T-helper 22 cell (primary cell): ENCODE data around the gene GATAD2B.

Experiments
- DNase-seq: peaks from one replicate; pipeline ENCODE4 v3.0.0-alpha.2; 2020; ENCODE audit warnings: low read depth

Gene GATAD2B

DNA sequence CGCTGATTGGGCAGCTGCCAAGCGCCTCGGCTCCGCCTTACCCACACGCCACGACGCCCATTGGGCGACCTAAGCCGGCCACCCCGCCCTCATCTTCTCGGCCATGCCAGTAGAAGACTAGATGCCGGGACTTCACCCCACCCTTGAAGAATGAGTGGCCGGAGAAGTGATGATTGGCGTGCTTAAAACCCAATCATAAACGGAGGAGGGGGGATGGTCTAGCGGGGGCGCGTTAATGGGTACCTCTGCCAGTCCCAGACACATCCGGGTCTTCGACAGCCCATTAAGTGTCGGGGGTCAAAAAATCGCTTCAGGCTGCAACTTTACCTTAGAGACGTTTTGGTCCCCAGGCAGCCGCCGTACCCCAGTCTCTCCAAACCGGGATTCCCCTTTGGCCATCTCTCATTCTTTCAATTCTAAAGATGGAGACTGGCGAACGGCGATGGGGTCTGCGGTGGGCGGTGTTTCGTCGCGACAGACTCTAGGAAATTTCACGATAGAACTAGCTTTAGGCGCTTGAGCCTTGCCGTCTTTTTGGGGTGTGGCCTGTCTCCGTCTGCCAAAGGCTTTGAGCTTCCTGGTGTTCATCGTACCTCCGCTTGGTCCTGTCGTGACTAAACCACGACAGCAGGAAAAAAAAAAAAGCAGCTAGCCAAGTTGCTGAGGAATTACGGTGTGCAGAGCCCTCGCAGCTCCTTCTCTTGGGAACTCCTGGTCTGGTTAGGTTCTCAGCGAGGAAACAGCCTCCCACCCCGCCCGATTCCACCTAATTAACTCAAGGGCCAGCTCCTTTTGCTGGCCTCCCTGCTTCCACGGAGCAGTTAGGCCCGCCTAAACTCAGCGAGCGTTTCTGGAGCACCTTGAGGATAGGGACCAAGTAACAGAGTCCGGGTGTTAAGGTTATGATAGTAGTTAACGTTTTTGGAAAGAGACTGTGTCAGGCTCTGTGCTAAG is at the start of gene GATAD2B:
Gene GATAD2B, minus strand, starts transcription at position 1 of the 954 bp plus-strand sequence. CDS start 94,625 bp downstream, outside the sequence.
- DNase-seq, result peak; percentile 100

DNA sequence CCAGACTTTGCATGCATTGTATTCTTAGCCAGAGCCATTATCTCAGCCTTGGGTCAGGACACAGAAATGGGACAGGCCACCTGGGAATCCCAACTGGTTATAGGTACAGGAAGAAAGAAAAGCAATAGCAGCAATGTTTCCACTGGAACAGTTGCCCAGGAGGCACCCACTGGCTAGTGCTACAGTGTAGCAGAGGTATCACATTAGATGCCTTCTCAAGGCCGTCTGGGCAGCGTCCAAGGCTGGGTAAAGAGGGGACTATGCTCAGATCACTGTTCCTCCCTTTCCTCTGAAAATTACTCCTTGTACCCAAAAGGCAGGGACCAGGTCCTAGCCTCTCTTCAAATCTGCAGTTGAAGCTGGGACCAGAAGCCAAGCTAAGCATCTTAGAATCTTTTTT is 47.6 kb upstream of the GATAD2B start:
- DNase-seq, result no peak

DNA sequence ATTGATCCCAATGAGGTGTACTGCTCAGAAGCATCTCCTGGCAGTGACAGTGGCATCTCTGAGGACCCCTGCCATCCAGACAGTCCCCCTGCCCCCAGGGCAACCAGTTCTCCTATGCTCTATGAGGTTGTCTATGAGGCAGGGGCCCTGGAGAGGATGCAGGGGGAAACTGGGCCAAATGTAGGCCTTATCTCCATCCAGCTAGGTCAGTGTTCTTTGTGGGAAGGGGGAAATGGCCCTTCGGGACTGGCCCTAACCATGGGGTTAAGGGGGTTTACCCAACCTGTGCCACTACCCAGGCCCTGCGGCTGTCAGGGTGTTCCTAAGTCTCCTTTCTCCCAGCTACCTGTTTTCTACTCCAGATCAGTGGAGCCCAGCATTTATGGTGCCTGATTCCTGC is 46.2 kb upstream of the GATAD2B start:
- no peak for DNase-seq

DNA sequence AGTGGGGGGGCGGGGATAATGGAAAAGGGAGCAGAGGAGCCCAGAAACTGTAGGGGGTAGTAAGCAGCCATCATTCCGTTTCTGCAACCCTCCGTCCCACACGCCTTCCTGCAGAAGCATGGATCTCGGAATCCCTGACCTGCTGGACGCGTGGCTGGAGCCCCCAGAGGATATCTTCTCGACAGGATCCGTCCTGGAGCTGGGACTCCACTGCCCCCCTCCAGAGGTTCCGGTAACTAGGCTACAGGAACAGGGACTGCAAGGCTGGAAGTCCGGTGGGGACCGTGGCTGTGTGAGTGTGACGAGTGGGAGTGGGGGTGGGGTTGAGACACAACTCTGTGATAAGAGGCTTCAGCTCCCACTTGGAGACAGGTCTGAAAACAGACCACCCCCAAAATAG is 45.6 kb upstream of the GATAD2B start:
- DNase-seq, result no peak

DNA sequence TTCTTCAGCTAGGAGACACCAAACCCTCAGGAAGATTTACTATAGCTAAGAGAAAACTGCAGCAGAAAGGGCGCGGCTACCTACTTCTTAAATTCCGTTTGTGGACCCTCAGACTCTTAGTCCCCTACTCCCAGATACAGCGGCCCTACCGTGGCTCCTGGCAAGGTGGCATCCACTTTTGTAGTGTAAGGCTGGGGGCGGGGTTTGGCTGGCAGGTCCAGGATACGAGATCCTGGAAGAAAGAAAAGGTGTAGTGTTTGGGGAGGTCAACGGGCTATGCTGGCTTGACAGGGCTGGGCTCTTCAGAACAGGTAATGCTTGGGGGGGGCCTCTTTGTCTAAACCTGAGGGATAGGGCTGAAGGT is 45.2 kb upstream of the GATAD2B start:
- DNase-seq, result no peak

DNA sequence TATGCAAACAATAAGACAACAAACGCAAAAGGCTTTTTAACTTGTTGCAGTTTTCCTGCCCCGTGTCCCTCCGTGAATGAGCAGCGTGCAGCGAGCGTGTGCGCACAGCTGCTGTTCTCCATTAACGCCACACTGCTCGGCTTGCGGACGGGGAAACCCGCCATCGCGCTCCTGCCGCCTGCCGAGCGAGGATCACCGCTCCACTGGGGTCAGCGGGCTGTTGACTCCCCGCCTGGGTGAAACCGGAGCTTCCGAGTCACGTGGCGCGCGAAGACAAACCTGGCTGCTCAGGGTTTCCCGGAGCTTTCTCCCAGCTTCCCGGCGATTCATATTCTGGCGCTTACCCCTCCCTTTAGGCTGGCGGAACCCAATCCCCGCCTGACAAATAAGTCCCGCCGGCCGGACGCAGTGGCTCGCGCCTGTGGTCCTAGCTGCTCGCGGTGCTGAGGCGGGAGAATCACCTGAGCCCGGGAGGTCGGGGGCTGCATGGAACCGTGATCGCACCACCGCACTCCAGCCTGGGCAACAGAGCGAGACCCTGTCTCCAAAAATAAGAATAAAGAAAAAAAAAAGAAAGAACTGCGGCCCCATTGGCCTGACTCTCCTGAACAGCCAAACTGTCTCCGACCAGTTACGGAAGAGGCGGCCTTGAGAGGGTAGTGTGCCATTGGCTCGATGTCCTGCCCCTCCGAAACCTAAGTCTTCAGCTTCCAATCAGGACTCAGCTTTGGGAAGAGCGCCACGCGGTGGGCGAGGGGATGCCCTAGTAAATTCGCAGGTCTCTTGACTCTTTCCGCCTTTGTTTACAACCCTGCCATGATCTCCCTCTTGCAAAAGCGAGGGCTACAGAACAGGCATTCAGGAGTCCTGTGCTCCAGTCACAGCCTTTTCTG is 44.6 kb upstream of the GATAD2B start, which contains the start of gene CREB3L4:
Gene CREB3L4, plus strand, starts transcription at position 796 of the 893 bp plus-strand sequence. CDS start 624 bp downstream, outside the sequence.
- peak; percentile 80 for DNase-seq

DNA sequence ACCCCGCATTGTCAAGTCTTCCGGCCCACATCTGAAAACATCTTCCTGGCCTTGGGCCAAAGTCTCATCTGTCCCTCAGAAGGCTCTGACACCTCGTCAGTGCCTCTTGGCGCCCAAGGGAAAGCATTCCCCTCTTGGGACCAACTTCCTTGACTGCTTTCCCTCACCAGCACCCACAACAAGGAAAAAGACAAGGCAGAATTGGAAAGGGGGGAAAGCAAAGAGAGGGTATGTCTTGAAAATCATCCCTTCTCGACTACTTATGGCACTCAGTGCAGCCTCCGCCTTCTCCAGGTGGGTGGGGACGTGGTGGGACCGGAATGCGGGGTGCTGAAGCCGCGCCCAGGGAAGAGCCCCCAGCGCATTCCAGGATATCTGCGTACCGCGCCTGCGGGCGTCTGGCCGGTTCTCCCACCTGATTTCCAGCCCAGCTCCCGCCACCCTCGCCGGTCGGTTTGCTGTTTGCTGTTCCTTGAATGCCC is 41.1 kb upstream of the GATAD2B start:
- DNase-seq, result no peak

DNA sequence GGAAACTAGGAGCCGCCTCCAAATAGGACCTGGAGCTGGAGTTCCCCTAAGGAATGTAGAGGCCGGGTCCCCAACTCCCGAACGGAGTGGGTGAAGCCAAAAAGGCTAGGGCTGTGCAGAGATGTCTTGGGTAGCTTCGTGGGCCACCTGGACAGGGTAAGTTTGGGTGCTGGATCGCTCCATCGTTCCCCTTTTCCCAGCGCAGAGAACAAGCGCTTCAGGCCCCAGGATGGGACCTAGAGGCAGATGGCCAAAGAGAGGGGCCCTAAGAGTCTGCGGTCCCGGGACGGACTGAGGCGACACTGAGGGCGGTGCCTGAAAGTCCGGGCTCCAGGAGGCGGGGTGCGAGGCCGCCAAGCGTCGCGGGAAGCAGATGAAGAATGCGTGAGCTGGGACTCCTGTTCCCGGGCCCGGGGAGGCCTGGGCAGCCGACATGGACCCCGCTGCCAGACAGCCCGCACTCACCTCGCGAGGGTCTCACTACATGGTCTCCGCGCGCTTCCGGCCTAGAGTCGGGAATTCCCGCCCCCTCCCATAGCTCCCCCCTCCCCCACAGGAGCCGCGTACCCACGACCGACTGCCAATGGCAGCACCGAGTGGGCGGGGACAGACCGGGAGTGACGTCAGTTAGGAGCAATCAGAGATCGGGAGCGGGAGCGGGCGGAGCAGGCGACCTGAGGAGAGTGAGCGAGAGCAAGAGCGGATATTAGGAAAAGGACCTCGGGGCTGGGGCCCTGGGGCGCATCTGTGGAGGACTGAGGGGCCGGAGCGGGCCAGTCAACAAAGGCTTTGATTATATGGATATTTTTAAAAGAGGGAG is 40.5 kb upstream of the GATAD2B start, which contains the start of gene SLC39A1:
Gene SLC39A1, minus strand, starts transcription at position 508 of the 820 bp plus-strand sequence. CDS start 822 bp downstream, outside the sequence.
- peak; percentile 95 for DNase-seq

DNA sequence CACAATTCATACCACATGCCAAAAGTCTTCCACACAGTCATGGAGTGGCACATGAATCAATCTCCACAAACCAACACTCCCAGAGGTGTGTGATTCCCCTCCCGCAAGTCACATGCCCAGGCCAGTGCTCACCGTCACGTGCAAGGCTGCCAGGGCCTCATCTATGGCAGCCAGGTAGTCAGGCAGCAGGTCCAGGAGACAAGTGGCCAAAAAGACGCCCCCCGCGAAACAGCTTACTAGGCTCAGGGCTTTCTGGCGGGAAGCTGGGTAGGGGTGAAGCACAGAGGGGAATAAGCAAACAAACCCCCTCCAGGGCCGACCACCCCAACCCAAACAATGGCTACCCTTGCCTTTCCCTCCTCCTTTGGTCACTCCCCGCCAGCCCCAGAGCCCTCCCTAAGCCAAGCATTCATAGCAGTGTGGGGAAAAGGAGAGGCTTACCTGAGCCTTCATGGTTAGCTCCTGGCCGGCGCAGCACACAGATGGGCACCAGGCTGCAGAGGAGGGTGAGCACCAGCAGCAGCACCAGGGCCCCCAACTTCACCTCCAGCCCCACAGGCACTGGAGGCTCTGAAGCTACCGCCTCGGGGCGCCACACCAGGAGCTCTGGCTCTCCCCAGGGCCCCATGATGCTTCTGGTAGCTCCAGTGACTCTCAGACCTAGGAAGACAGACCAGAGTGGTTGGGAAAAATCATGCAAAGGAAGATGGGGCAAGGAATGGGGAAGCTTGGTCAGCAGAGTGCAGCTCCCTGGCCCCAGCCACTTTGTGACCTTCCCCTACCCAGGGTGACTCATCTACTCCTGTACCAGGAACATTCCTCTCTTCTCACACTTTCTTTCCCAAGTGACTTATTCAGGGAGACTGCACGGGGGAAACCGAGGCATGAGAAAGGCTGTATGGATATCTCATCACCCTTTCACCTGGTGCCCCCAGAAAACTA is 39.6 kb upstream of the GATAD2B start:
- no peak for DNase-seq

DNA sequence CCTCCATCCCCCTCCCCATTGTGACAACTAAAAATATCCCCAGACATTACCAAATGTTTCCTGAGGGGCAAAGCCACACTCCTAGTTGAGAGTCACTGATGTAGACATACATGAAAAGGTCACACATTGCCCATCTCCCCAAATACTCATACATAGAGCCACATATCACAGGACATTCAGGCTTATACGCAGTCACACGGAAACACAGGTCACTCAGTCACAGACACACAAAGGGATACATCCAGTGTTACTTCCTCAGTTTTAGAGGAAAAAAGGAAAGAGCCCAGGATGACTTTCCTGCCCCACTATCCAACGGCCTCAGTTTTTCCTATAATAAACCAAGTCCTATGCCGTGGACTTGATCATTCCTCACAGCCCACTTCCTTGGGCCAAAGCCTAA is 38.6 kb upstream of the GATAD2B start:
- no peak for DNase-seq

DNA sequence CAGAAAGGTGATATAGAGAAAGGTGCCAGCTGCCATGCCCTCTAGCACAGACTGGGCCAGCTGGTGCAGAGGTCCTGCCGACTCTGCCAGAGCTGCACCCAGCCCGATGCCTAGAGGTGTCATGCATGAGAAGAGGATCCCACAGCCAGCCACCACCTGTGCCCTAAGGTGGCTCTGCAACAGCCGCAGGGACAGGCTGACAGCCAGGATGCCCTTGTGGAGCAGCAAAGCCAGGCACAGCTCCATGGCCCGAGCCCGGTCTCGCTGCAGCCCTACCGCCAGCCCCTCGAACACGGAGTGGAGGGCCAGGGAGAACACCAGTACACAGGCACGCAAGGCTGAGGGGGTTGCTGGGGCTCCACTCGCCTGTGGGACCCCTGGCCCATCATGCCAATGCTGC is 37.4 kb upstream of the GATAD2B start:
- DNase-seq, result no peak

DNA sequence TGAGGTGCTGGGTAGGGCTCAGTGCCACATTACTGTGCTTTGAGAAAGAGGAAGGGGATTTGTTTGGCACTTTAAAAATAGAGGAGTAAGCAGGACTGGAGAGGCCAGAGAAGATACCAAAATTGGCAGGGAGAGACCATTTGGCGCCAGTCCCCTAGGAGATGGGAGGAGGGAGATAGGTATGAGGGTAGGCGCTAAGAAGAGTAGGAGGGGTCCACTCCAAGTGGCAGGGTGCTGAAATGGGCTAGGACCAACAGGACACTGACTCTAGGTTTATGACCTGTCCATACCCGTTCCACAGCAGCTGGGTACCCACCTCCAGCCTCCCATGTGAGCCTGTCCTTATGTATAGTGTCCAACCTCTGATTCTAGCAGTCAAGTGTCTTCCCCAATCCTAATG is 36.7 kb upstream of the GATAD2B start:
- DNase-seq, result no peak

DNA sequence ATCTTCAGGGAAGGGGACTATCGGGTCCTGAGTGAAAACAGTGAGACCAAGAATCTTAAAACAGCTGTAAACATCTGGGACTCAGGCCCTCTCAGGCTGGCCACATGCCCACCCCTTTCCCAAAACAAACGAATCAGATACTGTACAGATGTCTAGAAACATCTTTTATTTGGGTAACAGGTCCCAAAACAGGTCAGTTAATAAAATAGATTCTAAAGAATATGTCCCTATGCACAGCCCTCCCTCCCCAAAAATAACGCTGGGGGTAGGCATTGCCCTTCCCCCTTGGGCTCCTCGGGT is 36.1 kb upstream of the GATAD2B start:
- DNase-seq, result no peak

DNA sequence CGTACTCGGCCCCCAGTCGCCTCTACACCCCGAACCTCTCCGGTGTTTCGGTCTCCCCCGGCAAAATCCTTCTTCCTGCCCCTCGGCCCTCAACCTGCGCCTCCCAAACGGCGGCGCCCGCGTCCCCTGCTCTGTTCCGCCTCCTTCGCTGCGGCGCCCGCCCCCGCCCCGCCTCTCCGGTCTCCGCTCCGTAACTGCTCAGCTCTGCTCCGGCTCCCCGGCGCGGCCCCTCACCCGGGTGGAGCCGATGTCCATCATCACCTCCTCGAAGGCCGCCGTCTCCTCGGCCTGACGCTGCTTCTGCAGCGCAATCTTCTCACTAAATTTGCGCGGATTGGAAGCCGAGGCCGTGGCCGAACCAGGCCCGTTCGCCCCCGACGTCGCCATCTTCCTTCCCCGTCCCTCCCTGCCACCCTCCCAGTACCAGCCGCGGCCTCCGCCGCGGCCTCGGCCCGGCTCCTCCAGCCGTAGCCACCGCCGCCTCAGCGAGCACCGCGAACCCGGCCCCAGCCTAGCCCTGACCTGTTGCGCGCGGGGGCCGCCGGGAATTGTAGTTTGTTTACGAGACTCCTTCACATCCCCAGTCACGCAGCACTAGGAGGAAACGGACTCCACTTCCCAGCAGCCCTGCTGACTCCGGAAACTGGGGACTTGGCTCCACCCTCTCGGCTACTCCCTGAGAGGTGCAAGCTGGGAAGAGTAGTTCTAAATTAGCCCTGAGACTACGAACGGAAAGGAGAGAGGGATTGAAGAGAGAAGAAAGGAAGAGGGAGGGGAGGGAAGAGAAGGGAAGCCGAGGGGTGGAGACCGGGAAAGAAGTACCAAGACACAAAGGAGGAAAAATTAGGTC is 35.6 kb upstream of the GATAD2B start, which contains the start of gene CRTC2:
Gene CRTC2, minus strand, starts transcription at position 502 of the 850 bp plus-strand sequence. Its CDS starts 115 bp downstream, at position 387.
- peak; percentile 97 for DNase-seq

DNA sequence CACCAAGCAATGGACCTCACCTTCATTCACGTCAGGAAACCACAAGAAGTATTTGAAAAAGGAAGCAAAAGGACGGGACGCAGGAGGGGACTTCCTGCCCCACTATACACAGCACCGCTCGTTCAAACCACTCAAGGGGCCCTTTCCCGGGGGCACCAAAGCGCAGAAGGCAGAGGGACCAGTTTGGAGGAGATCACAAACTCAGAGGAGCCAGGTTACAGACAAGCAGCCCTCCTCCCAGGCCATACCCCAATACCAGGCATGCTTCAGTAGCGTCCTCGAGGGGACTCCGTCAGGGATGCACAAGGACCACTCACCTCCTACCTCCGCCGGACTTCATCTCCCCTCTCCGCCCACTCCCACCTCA is 35.0 kb upstream of the GATAD2B start:
- peak; percentile 28 for DNase-seq

DNA sequence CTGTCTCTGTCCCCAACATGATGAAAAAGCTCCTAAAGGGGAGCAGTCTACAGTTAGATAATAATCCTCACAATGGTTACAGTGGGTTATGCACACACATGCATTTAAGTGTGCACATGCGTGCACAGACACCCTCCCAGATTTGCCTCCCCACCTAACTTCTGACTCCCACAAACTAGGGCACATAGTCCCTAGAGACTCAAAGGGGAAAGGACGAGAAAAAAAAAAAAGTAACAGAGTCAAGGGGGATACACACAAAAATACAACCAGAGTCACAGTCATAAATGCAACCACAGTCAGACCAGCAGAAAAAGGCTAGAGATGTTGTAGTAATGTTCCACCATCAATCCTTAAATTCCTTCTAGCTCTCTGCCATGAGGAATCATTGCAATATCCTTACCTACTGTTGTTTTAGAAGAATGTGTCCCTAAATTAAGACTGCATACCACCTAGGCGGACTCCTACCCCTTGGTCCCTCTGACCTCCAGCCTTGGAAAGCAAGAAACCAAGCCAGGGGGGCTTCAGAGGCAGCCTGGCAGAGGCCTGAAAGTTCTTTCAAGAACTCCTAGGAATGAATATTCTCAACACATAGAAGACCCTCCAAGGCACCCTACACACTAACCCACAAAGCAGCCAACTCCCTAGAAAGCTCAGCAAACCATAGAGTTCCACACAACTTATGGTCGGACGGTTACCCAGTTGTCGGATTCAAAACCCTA is 34.4 kb upstream of the GATAD2B start:
- no peak for DNase-seq

DNA sequence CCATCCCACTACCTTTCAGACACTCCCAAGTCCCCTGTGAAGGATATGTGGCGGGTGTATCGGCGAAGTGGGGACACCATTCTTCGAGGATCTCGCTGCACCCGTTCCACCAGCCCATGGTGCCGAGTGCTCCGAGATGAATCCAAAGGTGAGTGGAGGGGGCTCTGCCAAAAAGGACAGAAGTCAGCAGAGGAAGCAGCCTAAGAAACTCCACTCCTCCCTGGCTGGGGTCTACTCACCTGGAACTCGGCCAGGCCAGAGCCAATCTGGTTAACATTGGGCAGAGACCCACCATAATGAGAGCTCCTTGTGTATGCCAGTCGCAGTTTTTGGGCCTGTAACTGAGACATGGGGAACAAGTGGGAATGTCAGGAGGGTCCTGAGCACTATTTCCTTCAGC is 32.1 kb upstream of the GATAD2B start:
- no peak for DNase-seq

DNA sequence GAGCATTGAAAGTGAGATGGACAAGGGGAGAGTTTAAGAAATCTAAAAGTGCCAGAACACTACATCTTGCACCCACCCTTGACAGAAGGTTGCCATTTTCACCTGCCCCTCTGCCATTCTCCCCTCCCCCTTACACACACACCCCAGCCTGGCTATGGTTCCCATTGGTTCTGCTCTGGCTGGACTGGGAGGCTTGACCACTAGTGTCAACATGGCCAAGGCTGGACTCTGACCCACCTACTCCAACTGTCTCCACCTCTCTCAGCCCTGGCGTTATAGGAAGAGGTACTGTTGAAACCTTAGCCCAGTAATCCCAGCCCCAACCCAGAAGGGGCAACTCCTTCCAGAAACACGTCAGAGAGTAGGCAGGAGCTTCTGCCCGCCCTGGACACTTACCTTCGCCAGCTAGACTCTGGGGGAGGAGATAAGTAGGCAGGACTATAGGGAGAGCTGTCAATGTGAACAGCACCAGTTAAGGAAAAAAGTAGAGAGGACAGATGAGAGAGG is 31.1 kb upstream of the GATAD2B start:
- DNase-seq, result no peak

DNA sequence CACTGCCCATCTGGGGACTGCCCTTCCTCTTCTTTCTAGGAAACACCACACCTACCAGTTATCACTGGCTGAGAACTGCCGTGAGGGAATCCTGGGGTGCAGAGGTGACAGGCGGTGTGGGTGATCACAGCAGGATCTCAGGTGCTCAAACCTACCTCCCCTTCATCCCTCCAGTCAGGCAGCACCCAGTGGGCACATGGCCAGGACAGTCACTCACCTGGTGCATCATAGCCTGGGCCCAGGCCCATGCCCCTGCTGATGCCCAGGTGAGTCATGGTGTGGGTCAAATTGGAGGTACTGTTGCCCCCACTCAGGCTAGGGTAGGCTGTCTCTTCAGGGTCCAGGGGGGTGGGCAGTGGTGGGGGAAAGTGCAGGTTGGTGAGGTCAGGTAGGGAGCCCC is 29.0 kb upstream of the GATAD2B start:
- no peak for DNase-seq
